ENCODE results near the gene KRTAP5-10.

DNA sequence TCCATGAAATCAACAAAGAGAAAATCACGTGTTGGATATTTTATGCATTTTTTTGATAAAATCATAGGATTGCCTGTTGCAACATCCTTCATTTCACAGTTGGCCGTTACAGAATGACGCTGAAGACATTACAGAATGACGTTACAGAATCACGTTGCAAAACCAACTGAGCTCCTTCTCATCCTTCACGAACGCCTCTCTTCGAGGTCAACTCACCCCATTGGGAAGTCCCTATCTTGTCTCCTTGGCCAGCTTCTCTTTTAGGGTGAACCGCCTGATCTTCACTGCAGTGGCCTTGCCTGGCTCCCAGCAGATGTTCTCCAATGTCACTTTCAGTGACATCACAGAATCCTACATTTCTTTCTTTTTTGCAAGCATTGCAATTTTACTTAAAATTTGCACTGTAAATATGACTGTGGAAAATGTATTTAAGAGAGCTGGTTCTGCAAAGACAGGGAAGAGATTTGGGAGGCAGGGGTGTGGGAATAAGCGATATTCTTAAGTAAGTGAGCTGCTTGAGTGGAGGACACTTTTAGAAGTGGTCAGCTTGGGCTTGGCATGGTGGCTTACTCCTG, 33.2 kb upstream of the KRTAP5-10 start:
- TF ChIP-seq CTCF (IDR thresholded peaks at IDR 0.05) (no peak), POLR2A (IDR thresholded peaks at IDR 0.05) (no peak)
